HG03439 (cell line): ENCODE data around the gene NOL6.
"Not testable (repeated sequence)": the region's sequence is repeated elsewhere in the genome, so short reads cannot be mapped to it uniquely, and the experiment has no call there.

ENCODE experiments used
- ATAC-seq: cut with Tn5 transposase; IDR thresholded peaks from one replicate; pipeline ENCODE4 v1.9.1; 2021; ENCODE audit warnings: mild to moderate bottlenecking, moderate library complexity; ENCODE audit not compliant: unreplicated experiment

NOL6 gene

DNA sequence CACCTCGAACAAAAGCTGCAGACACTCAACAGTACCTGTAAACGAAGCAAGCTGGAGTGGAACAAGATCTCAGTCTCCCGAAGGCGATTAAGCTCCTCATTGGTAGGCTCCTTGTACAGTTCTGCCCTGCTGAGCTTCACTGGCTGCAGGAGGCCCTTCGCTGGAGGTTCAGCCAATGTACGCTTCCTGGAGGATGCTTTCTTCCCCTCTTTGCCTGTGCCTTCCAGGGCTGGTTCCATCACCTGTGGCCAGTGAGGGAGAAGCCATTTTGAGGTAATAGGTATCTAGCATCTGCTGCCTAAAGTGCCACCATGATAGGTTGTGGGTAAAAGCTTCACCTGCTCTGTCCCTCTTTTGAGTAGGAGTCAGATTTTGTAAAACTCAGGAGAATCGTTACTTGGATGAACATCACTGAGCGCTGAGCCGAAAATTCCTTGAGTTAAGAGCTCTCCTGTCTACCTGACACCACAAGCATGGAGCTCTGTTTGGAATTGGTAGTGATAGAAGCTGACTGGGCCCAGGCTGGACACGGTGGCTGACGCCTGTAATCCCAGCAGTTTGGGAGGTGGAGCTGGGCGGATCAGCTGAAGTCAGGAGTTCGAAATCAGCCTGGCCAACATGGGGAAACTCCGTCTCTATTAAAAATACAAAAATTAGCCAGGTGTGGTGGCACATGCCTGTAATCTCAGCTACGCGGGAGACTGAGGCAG is 1.4 kb downstream of the NOL6 start:
- ATAC-seq, result no peak

DNA sequence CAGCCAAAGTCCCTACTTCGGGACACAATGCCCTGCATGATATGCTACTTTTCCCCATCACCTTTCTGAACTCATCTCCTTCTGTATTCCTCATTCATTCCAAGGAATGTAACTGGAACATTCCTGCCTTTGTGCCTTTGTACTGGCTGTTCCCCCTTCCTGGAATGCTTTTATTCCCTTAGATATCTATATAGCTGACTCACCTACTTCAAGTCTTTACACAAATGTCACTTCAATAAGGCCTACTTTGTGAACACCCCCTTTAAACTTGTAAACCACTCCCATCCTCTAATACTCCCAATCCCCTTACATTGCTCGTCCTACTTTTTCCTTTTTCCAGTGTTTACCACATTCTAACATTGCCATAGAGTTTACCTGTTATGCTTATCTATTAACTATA is 2.4 kb downstream of the NOL6 start:
- ATAC-seq, result no peak

DNA sequence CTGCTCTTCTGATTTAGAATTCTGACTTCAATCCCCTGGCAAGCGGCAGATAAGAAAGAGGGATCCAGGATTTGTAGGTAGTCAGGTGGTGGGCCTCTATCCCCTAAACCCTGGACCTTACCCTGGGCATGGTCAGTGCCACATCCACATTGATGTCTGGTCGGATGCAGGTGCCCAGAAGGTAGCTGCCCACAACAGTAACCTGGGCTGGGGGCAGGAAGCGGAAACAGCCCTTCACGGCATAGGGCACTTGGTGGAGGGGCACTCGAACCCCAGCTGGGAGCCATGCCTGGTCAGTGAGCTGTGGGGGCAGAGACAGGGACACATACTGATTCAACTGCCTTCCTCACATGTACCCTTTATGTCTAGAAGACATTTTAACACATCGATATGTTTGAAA is 3.8 kb downstream of the NOL6 start:
- ATAC-seq, result no peak

DNA sequence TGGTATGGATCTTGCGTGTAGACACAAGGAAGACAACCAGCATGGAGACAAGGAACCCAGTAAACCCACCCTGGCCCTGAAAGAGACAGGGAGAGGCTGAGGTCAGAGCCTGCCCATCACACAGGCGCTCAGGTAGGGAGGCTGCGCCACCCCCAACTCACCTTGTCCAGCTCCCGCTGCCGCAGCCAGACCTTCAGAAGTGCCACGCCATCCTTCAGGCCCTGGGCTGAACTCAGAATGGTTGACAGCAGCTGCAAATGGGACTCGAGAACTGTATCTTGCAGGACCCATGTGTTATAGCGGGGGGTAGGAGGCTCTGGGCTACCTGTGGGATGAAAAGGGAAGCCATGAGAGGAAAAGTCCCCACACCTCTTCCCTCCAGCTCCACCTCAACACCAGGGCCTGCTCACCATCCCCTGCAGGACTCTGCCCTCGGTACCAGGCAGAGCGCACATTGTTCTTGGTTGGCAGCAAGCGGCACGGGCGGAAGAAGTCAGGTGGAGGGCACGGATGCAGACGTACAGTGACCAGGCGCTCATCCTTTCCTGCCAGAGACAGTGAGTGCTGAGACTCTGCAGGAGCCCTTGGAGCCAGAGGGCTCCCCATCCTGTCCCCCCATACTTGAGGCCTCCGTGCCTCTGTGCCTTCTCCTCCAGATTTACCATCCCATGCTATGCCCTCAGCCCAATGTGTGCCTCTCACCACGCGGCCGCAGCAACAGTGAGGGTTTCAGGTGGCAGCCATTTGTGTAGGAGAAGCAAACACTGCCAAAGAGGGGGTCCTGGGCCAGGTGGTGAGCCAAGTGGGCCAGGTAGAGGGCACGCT is 4.7 kb downstream of the NOL6 start:
- ATAC-seq, result no peak

DNA sequence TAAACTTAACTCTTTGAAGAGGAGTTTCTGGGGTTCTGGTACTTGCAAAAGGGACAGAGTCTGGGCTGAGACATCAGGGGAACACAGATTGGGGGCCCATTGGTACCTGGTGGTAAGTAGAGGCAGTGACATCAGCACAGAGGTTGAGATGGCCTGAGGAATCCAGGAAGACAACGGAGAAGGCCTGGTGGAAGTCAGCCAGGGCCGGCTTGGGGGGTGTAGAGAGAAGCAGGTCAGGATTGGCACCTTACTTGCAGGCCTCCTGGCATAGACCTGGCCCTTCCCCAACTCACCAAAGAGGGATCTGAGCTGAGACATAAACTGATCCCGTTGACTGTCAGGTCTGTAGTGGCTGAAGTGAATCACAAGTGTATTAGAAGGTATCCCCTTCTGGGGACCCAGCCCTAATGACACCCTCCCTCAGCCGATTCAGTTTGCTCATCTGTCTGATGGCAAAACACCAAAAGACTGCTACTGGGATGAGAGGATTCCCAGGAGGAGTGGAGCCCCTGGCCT is 5.5 kb downstream of the NOL6 start:
- ATAC-seq, result no peak

DNA sequence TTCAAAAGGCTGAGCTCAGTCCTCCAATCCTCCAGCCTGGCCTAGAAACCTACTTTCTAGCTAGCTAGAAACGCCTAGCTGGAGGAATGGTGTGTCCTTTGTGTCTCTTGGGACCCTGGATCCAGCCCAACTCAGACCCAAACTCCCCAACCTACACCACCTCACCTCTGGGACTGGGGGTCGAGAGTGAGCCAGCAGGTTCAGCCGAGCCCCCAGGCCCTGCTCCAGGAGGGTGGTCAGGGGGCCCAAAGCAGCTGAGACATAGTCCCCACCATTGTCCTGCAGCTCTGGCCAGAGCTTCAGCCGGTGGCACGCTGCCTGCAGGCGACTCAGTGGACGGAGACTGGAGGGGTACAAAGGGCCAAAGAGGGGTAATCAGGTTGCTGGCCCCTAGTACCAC is 6.2 kb downstream of the NOL6 start:
- ATAC-seq, result no peak

DNA sequence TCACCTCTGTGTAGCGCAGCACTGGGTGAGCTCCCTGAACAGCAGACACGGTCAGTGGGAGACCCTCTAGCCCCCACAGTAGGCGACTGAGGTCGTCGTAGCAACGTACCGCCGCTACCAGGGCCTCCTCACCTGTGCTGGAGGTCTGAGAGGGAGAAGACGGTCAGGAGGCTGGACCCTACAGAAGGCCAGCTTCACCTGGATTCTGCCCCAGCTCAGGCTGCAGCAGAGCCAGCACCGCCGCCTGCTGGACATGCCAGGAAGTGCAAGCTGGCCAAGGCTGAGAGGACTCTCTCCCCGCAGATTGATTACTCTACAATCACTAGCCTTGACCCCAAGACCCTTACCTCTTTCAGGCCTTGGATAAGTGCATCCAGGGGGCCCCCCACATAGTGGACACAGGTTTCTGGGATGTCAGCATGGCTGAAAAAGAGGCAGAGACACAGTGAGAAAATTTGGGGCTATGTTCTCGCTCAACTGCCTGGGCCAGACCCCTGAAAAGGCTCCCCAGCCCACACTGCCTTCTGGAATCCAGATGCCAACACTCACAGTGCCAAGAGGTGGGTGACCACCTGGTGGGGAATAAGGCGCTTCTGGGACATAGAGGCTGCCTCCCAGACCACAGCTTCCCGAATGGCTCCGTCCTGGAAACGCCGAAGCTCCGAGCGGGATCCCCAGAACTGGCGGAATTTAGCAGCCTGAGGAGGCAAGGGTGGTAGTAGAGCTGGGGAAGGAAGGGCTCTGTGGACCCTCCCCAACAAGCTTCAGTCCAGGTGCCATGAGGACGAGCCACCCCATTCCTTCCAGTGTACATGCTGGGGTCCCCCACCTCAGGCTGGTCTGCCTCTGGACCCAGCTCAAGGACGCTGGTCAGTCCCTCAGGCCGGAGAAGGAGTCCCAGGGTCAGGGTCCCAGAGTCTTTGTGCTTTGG is 6.9 kb downstream of the NOL6 start:
- no peak for ATAC-seq

DNA sequence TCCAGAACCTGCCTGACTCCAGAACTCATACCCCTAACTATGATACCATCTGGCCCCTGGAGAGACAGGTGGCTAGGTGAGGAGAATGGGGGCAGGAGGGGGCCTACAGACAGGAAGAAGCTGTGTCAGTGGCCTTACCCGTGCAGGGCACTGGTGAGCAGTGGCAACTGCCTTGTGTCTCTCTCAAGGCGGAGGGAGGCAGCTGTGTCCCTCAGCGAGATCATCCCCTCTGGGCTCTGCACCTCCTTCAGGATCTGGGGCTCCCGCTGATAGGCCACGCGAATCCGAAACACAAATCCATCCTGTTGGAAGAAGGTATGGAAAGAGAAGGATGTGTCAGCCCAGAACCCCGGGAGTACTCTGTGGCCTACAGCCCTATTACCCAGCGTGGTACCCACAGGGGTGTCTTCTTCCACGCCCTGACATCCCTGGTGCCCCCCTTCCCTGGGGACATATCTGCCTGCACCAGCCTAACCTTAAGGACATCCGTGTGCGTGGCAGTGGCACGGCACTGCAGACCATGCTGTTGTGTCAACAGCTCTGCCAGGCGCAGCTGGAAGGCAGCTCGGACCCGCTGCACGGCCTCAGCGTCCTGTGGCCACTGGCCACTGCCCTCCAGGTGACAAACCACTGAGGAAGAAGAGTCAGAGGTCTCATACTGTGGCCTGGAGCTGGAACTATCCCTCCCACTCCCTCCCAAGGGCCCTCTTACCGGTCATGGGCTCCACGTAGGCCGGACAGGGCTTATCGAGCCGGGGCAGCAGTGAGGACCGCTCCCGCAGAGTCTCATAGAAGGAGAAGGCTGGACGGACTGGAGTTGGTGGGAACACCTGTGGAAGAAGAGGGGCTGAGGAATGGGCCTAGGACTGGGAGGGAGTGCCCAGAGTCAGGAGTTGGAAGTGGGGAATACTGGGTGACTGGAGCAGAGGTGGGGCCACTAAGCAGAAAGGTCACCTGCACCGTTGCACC is 7.8 kb downstream of the NOL6 start:
- no peak for ATAC-seq

DNA sequence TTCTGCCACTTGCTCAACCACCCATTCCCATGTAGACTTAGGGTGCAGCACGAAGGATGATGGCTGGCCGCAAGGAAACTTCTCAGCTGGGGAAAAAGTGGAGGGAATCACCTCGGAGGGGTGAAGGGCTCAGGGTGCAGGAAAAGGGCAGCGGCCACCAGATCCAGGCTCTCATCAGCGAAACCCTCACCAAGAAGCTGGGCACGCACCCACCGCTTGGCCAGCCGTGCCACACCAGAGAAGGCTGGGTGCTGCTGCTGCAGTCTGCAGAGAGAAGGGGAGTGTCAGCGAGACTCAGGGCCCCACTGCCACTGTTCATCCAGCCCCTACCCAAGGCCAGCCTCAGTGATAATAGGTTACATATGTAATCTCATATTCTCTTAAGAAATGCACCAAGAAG is 8.6 kb downstream of the NOL6 start:
- no peak for ATAC-seq

DNA sequence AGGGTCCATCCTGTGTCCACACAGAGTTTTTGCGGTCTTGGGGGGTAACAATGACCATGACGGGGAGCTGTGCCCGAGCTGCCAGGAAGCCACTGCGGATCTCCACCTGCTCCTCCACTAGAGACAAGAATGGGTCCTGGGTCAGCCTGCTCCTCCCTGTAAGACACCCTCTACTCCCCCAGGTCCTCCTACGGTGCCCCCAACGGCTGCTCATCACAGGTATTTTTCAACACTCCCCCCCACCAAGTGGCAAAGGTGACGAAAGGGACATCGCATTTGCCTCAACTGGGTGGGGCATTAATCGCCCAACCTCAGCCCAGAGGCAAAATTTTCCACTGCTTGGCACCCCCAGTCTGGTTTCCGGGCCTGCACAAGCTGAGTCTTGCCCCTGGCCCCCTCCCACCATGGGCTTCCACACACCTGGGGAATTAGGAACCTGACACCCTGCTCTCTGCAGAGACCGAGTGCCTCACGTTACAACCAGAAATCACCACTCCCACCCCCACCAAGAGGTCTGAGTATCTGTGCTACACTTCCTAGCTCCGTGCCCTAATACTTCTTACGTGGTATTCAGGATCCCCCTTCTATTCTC is 9.6 kb downstream of the NOL6 start:
- ATAC-seq, result no peak

DNA sequence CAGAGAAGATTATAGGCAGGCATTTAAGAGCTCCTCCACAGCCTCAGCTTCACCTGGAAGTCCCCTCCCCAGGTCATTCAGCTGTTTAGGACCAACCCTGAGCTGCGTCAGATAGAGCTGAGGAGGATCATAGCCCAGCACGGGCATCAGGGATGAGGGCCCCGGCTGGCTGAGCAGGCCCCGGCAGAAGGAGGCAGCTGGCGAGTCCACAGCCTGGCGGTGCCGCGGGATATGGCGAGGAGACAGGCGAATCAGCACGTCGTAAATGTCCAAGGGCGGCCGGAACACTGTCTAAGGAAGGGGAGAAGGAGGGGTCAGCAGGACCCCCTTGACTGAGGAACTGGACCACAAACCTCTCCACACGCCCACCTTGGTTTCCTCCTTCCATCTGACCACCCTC is 10.6 kb downstream of the NOL6 start:
- no peak for ATAC-seq

DNA sequence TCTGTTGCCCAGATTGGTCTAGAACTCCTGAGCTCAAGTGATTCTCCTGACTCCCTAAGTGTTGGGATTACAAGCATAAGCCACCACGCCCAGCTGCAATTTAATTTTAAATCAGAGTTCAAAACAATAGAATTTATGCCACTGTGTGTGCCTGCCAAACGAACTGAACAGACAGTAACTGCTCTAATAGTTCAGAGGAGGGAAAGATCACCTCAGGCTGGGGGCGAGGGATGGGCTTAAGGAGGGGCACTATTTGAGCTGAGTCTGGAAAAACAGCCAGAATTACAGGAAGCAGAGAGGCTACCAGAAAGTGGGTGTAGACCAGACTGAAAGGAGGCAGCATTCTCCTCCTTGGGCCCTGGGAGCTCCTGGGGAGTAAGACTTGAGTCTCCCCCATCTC is 12.2 kb downstream of the NOL6 start:
- ATAC-seq, result no peak

DNA sequence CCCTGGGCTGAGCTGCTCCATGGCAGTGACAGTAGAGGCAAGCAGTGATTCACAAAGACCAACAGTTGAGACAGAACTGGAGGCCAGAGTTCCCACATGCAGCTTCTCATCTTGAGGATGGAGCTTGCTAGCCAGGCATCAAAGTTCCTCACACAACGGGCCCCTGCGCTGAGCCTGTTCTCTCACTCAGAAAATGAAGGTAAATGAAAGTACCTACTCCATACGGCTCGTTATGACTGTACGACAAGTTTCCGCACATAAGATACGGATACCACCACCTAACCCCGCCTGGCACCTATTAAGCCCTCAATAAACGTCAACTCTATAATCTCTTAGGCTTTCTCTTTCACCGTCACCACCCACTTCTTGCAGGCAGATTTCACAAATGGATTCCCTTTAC is 12.9 kb downstream of the NOL6 start:
- no peak for ATAC-seq

DNA sequence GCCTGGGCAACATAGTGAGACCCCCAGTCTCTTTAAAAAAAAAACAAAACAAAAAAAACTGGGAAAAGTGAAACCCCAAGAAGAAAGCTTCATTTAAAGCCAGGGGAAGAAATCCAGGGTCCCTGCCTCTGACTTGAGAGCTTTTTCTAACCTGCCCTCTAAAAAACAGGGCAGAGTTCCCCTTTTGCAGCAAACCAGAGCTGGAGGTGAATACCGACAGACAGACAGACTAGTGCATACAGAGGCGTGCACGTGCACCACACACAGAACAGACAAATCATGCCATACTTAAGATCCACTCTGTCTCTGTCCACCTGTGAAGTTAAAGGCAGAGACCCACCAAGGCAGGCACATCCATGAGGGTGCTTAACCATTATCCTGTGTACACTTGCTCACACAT is 14.6 kb downstream of the NOL6 start:
- ATAC-seq, result no peak

DNA sequence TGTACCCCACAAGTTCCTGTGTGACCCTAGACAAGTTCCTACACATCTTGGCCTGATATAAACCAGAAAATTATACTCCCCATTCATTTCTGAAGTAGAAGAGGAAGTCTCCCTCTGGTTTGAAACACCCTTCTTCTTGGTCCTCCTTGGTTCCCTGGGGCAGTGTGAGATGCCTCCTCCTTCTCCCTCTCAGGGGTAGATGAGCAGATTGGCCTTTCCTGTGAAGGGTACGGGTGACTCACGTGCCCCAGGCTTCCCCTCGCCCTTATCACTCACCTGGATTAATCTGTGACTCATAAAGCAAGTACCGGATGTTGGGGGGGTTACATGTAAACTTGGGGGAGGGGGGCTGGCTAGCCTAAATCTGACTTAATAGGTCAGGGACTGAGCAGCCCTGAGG is 15.3 kb downstream of the NOL6 start:
- ATAC-seq, result no peak

DNA sequence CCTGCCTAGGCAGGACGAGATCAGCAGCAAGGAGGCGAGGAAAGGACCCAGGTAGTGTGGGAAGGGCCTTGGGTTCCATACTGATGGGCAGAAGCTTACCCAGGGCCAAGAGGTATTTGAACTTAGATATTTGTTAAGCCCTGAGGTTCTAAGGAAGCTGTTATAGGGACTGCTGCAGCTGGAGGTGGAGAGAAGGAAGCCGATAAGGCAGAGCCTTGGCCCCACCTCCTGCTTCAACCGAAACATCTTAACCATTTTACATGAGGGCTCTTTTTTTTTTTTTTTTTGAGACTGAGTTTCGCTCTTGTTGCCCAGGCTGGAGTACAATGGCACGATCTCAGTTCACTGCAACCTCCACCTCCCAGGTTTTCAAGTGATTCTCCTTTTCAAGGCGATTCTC is 17.8 kb downstream of the NOL6 start:
- ATAC-seq, result no peak

DNA sequence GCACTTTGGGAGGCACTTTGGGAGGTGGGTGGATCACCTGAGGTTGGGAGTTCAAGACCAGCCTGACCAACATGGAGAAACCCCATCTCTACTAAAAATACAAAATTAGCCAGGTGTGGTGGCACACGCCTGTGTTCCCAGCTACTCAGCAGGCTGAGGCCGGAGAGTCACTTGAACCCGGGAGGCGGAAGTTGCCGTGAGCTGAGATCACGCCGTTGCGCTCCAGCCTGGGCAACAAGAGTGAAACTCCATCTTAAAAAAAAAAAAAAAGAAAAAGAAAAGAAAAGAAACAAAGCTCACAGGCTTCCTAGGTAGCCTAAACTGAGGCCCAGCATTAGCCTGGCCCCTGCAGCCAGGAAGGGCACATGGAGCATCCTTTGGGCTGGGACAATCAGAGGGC is 18.3 kb downstream of the NOL6 start:
- ATAC-seq, result not testable (repeated sequence)

DNA sequence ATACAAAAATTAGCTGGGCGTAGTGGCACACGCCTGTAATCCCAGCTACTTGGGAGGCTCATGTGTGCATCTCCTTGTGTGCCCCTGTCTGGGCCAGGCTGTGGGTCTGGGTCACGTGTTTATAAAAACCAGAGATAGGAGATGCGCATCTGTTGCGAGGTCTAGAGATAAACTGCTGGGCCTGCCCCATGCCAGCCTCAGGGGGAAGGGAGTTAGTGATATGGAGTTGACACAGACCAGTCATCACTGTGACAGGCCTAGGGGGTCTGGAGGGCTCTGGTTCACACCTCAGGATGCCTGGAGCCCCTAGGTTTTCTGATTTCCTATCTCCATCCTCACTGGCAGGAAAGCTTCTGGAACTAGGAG is 19.1 kb downstream of the NOL6 start:
- not testable (repeated sequence) for ATAC-seq

DNA sequence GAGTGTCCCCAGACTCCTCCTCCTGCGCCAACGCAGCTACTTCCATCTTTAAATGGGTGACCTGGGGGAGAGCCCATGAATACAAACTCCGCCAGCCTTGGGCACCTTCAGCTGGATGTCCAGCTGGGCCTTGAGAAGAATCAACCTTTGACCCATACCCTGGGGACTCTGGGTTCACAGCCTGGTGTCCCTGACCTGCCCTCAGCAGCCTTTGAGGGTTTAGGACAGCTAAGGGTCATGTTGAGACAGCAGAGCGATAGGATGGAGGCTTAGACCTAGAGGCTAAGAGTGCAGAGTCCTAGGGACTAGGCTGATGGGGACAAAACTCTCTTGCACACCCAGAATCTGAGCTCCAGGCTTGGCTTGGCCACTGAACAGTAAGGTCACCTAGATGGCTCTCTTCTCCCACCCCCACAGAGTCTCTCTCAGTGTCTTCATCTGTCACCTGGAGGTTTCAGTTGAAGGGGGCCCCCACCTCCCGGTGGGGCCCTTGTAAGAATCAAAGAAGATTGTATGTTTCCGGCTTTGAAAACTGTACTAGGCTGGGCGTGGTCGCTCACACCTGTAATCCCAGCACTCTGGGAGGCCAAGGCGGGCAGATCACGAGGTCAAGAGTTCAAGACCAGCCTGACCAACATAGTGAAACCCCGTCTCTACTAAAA is 19.6 kb downstream of the NOL6 start:
- ATAC-seq, result peak; percentile 60
